Sigmoid colon (tissue), 7 donors: ENCODE data around the gene MAML3. TPM values are rescaled to one million over a fixed set of nuclear protein-coding genes. Genes with fewer than 3 reads are reported as not detected.

Source experiments
- DNase-seq: peaks from one replicate; pipeline ENCODE4 v3.0.0-alpha.2; 2019
- H3K27ac ChIP-seq, 4 donors: fragments of 200-600 bp; sonication (generic); one replicate each; pipeline ENCODE4 v1.5.1; 2016 to 2019; ENCODE audit warnings: mild to moderate bottlenecking in 1 of 4
- H3K27me3 ChIP-seq, 3 donors: fragments of 200-600 bp; sonication (generic); one replicate each; pipeline ENCODE4 v1.5.1; 2019; ENCODE audit warnings: mild to moderate bottlenecking in 1 of 3
- H3K36me3 ChIP-seq, 4 donors: fragments of 200-600 bp; sonication (generic); one replicate each; pipeline ENCODE4 v1.5.1; 2016 to 2019
- H3K4me1 ChIP-seq, 4 donors: fragments of 200-600 bp; sonication (generic); one replicate each; pipeline ENCODE4 v1.5.1; 2017 to 2019
- H3K4me3 ChIP-seq, 4 donors: fragments of 200-600 bp; sonication (generic); one replicate each; pipeline ENCODE4 v1.5.1; 2017 to 2019; ENCODE audit warnings: mild to moderate bottlenecking in 2 of 4, moderate library complexity in 1 of 4
- H3K9me3 ChIP-seq, 4 donors: fragments of 200-600 bp in 3 of 4; sonication (generic) in 3 of 4; one replicate each; pipeline versions ENCODE4 v1.5.1 to v1.6.1; 2013 to 2019
- CTCF ChIP-seq, 4 experiments: fragments of 450-650 bp in 3 of 4; fragments of 200-600 bp in 1 of 4; IDR thresholded peaks; one replicate each; pipeline ENCODE4 v1.5.1; 2016 to 2019; ENCODE audit warnings: antibody characterized with exemption in 4 of 4, mild to moderate bottlenecking in 3 of 4, moderate library complexity in 2 of 4
- EP300 ChIP-seq, 4 donors: sonication (generic); formaldehyde crosslinking; IDR thresholded peaks; one replicate each; pipeline ENCODE4 v1.6.1; 2017; ENCODE audit warnings: antibody characterized with exemption in 4 of 4
- POLR2A ChIP-seq, 2 donors: fragments of 450-650 bp; IDR thresholded peaks; one replicate each; pipeline ENCODE4 v1.6.1; 2016; ENCODE audit warnings: antibody characterized with exemption in 2 of 2, mild to moderate bottlenecking in 2 of 2, moderate library complexity in 2 of 2
- POLR2AphosphoS5 ChIP-seq, 4 donors: sonication (generic); formaldehyde crosslinking; IDR thresholded peaks; one replicate each; pipeline ENCODE4 v1.6.1; 2017; ENCODE audit warnings: antibody characterized with exemption in 4 of 4
- WGBS, 2 donors: extraction: QIAGEN DNeasy Blood & Tissue Kit; methylation state at CpG; one replicate each; pipeline ENCODE4 v1.1.7; 2013; 5-methylcytosine and 5-hydroxymethylcytosine counted together
- intact Hi-C: fragments of 100-400 bp; cut with DNase I; formaldehyde crosslinking; loops from one replicate; pipeline ENCODE4 v1.15.1; 2023
- polyA plus RNA-seq, 3 donors: library from polyadenylated mRNA; stranded (reverse); fragments of 200-250 nt; gene quantifications; one replicate each; pipeline ENCODE4 v1.2.3, GENCODE V29; 2013
- total RNA-seq, 4 donors: library from RNA; depleted of rRNA; stranded (reverse); fragments of >200 nt; gene quantifications; one replicate each; pipeline ENCODE4 v1.1.0, GENCODE V29; 2016
- donor health status: healthy with polysubstance abuse.
- donor health status: Bipolar disorder and iron deficiency.
- donor health status: healthy.

The MAML3 gene
- total and polyA plus RNA-seq, 7 donors, result 3.5 to 16.3 (median 5.4) TPM

- no peak overlapping the region for H3K27ac ChIP-seq
- no peaks in the 10 kb centered on the region for H3K36me3 ChIP-seq
- intact Hi-C loops, result no loop called here
- DNase-seq, result no peak
- no peak for TF ChIP-seq CTCF (IDR thresholded peaks at IDR 0.05)
- 22 to 42% methylated on average over 3 of the region's 3 CpGs for WGBS, 2 donors
- H3K27me3 ChIP-seq, result no peaks in the 10 kb centered on the region
- no peaks in the 10 kb centered on the region for H3K9me3 ChIP-seq
- H3K4me3 ChIP-seq, result no peak overlapping the region
- H3K4me1 ChIP-seq, result no peaks in the 10 kb centered on the region
These were observed 304.8 kb downstream of the MAML3 start for GRCh38 chr4:139849219-139849618.

GRCh38 chr4:139848028-139848427 lies 306.0 kb downstream of the MAML3 start:
- DNase-seq, result no peak
- no peaks in the 10 kb centered on the region for H3K9me3 ChIP-seq
- intact Hi-C loops, result no loop called here
- no peak overlapping the region for H3K27ac ChIP-seq
- WGBS, 2 donors, result 92 to 94% methylated on average over 5 of the region's 5 CpGs
- H3K27me3 ChIP-seq, result no peaks in the 10 kb centered on the region
- no peaks in the 10 kb centered on the region for H3K36me3 ChIP-seq
- H3K4me1 ChIP-seq, result no peaks in the 10 kb centered on the region
- no peak overlapping the region for H3K4me3 ChIP-seq
- TF ChIP-seq POLR2A (IDR thresholded peaks at IDR 0.05), result no peak
- no peak for TF ChIP-seq EP300 (IDR thresholded peaks at IDR 0.05)
- no peak for TF ChIP-seq POLR2AphosphoS5 (IDR thresholded peaks at IDR 0.05)

- intact Hi-C loops, result no loop called here
- Histone ChIP-seq H3K36me3 (no peaks in the 10 kb centered on the region), H3K4me1 (no peaks in the 10 kb centered on the region), H3K27ac (no peak overlapping the region), H3K4me3 (no peak overlapping the region), H3K27me3 (no peaks in the 10 kb centered on the region), H3K9me3 (no peaks in the 10 kb centered on the region)
- DNase-seq, result no peak
- TF ChIP-seq POLR2A (IDR thresholded peaks at IDR 0.05) (no peak), POLR2AphosphoS5 (IDR thresholded peaks at IDR 0.05) (no peak), CTCF (IDR thresholded peaks at IDR 0.05) (no peak), EP300 (IDR thresholded peaks at IDR 0.05) (no peak)
These were observed 306.4 kb downstream of the MAML3 start for GRCh38 chr4:139847602-139848001.

GRCh38 chr4:139846766-139847165 lies 307.2 kb downstream of the MAML3 start:
- DNase-seq, result no peak
- Histone ChIP-seq H3K27me3 (no peaks in the 10 kb centered on the region), H3K4me3 (no peak overlapping the region), H3K27ac (no peak overlapping the region), H3K9me3 (no peaks in the 10 kb centered on the region), H3K4me1 (no peaks in the 10 kb centered on the region), H3K36me3 (no peaks in the 10 kb centered on the region)
- WGBS, 2 donors, result 94 to 95% methylated on average over 1 of the region's 1 CpG
- intact Hi-C loops, result no loop called here
- TF ChIP-seq POLR2A (IDR thresholded peaks at IDR 0.05) (no peak), CTCF (IDR thresholded peaks at IDR 0.05) (no peak), EP300 (IDR thresholded peaks at IDR 0.05) (no peak), POLR2AphosphoS5 (IDR thresholded peaks at IDR 0.05) (no peak)

- H3K27ac ChIP-seq, result no peak overlapping the region
- H3K9me3 ChIP-seq, result no peaks in the 10 kb centered on the region
- WGBS, 2 donors, result 54 to 81% methylated on average over 3 of the region's 3 CpGs
- H3K4me3 ChIP-seq, result no peak overlapping the region
- H3K27me3 ChIP-seq, result no peaks in the 10 kb centered on the region
- H3K4me1 ChIP-seq, result no peaks in the 10 kb centered on the region
- no peak for DNase-seq
- TF ChIP-seq EP300 (IDR thresholded peaks at IDR 0.05) (no peak), POLR2AphosphoS5 (IDR thresholded peaks at IDR 0.05) (no peak), POLR2A (IDR thresholded peaks at IDR 0.05) (no peak)
- intact Hi-C loops, result no loop called here
- H3K36me3 ChIP-seq, result no peaks in the 10 kb centered on the region
These were observed 308.4 kb downstream of the MAML3 start for GRCh38 chr4:139845453-139846093.

GRCh38 chr4:139844459-139845036 lies 309.4 kb downstream of the MAML3 start:
- Histone ChIP-seq H3K9me3 (no peaks in the 10 kb centered on the region), H3K27ac (no peak overlapping the region), H3K4me1 (no peaks in the 10 kb centered on the region), H3K36me3 (no peaks in the 10 kb centered on the region), H3K27me3 (no peaks in the 10 kb centered on the region), H3K4me3 (no peak overlapping the region)
- DNase-seq, result no peak
- intact Hi-C loops, result no loop called here
- TF ChIP-seq EP300 (IDR thresholded peaks at IDR 0.05) (no peak), CTCF (IDR thresholded peaks at IDR 0.05) (no peak), POLR2A (IDR thresholded peaks at IDR 0.05) (no peak), POLR2AphosphoS5 (IDR thresholded peaks at IDR 0.05) (no peak)
